Stimulated activated CD4-positive, alpha-beta T cell treated with anti-CD3 and anti-CD28 coated beads, Interleukin-1b, Interleukin-23, amount 100 ng/mL, for 48 hours (primary cell): ENCODE results near the gene SLC22A2.

Experiments used
- DNase-seq: peaks from one replicate; pipeline ENCODE4 v3.0.0-alpha.2; 2020

Gene SLC22A2

DNA sequence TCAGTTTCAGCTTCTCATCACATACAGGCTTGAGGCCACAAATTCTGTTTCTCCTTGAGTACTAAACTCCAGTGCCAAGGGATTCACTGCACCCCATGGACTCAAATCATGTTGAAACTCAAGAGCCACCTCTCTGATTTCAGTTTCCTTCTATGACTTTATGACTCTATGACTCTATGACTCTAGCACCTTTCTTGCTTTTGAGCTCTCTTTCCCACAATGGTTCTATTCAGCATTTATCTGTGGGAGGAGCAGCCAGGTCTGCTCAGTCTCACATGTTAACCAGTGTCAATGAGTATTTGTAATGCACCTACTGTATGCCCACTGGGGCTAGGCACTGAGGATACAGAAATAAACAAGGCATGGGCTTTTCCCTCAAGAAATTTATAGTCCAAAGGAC, 14.6 kb upstream of the SLC22A2 start:
- DNase-seq = no peak

- DNase-seq = no peak
These were observed 14.1 kb upstream of the SLC22A2 start for GRCh38 chr6:160272707-160273106.

- no peak for DNase-seq
These were observed 11.7 kb upstream of the SLC22A2 start for GRCh38 chr6:160270347-160270746.

DNA sequence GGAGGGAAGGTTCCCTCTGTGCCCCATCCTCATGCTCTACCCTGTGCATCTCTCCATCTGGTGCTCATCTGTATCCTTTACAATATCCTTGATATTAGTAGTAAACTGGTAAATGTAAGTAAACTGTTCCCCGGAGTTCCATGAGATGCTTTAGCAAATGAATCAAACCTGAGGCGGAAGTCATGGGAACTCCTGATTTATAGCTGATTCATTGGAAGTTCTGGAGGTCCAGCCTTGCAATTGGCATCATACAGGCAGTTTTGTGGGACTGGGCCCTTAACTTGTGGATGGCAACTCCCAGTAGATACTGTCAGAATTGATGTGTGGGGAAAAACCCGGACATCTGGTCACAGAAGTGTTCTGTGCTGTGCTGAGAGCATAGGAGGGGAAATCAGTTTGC, 11.2 kb upstream of the SLC22A2 start:
- no peak for DNase-seq

DNA sequence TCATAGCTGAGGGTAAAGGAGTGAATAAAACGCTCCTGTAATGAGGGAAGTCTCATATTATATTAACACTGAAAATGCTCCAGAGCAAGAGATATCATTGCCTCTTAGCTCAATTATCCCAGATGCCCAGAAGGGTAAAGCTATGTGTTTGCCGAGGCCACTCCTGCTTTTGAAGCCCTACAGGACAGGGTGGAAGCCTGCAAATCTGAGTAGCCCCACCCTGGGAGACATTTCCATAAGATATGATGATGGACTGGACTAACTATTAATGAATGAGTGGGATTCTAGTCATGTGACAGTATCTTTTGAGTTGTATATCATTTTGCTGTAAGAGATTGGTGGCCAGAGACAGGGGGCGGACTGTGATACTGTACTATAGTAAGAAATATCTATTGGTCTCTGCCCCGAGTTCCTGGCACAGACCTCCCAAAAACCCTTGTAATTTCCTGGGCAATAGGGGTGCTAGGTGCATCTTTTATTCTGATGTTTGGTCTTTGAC, 10.5 kb upstream of the SLC22A2 start:
- no peak for DNase-seq

- no peak for DNase-seq
These were observed 8.5 kb upstream of the SLC22A2 start for GRCh38 chr6:160267102-160267501.

GRCh38 chr6:160265869-160266476, 7.4 kb upstream of the SLC22A2 start:
- DNase-seq = no peak

- no peak for DNase-seq
These were observed 5.5 kb upstream of the SLC22A2 start for GRCh38 chr6:160264061-160264612.

GRCh38 chr6:160263196-160263939, 4.7 kb upstream of the SLC22A2 start:
- DNase-seq = no peak

DNA sequence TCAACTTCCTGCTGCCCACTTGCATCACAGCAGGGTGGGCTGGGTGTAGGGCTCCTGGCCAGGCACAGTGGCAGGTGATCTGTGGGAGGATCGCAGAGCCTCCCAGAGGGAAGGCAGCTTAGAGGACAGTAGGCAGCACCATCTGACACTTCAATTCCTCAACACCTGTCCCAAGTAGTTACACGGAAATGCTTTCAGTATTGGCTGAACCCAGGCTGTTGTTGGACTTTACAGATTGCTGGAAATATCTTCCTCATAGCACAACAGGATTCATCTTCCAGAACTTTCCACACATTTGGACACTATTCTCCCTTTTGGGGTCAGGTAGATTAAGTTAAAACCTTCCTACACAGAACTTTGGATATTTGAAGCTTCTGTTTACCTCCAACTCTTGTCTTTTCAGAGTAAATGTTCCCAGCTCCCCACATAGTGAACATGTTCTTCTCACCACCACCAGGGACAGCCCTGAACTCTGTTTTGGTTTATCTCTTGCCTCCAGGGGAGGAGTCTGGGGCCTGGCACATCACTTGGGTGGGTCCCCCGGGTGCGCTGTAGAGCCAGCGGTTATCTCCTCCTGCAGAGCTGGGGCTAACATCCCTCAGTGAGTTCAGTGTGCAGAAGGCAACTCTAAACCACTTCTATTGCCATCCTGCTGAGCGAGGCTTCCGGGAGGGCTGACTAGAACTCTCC, 3.5 kb upstream of the SLC22A2 start:
- no peak for DNase-seq

DNA sequence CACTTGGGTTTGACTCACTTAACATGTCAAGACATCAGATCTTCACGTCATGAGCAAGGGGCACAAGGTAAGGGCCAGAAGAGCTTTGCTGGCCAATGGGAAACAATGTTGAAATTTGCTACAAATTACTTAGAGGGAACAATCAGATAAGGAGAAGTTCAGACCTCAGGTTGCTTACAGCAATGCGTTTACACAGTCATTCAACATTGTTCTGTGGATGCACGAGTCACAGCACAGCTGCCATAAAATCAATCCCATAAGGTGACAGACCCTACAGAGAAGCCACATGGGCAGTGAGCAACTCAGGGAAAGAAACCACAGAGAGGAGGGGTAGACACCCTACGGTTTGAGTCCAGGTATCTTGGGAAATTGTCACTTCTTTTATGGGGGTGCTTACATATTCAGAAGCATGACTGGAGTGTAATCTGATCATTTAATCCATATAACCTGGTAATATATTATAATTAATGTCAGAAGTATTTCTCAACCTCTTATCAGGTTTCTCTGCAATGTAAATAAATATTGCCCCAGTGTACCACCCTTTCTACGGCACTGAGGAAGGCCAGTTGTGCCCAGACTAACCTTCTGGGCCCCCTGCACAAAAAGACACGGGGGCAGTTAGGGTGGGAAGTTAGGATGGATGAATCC, 2.3 kb upstream of the SLC22A2 start:
- no peak for DNase-seq

DNA sequence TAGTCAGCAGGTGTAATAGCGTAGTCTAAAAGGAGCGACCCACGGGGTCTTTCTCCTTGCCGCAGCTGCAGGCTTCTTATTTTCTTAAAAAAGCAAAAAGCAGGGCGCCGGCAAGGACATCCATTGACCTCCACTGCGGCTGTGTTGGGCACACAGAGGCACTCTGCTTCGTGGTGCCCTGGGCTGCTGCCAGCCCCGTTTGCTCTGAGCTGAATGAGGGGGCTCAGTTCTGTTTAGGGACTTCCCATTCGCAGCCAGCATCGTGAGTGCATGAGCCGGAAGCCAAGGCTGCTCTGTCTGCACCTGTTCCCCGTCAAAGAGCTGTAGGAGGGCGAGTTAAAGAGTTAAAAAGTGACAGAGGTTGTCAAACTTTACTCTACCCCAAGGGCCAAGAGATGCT, 1.7 kb upstream of the SLC22A2 start:
- DNase-seq = no peak

GRCh38 chr6:160259598-160259997, 977 bp upstream of the SLC22A2 start:
- no peak for DNase-seq

- DNase-seq = no peak
These were observed 463 bp upstream of the SLC22A2 start for GRCh38 chr6:160259143-160259425.

- DNase-seq = no peak
These were observed 2.2 kb downstream of the SLC22A2 start for GRCh38 chr6:160256445-160256844.

DNA sequence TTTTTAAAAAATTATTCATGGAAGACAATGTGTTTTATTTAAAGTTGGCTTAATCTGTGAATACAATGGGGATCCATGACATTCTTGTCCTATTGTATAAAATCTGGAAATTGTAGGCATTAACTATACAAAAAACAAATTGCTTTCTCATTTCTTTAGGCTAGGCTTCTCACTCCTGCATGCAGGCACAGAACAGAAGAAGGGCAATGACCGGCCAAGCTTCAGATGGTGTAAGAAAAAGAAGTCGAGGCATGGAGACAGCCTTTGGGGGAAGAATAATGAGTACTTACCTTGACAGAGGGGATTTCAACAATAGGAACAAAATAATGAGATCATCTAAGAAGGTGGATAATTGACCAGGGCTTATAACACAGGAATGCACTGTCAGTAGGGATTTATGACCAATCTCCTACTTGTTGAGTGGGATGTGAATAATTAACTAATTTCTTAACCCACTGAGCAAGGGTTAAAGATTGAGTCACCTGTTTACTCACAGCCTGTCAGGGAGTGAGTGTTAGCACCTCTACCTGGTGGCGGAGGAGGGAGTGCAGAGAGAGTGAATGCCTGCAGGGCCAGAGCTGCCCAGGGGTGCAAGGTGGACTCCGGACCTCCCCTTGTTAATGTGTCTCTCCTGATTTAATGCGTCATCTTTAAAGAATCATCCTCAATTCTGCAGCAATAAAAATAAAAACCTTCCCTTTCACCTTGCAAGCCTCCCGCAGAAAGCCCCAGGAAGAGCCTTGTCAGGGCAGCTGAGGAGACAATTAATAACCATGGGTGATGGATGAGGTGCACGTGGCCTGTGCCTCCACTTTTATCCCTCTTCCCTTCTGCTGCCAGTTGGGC, 3.9 kb downstream of the SLC22A2 start:
- DNase-seq = no peak

GRCh38 chr6:160253714-160254113, 4.9 kb downstream of the SLC22A2 start:
- no peak for DNase-seq

DNA sequence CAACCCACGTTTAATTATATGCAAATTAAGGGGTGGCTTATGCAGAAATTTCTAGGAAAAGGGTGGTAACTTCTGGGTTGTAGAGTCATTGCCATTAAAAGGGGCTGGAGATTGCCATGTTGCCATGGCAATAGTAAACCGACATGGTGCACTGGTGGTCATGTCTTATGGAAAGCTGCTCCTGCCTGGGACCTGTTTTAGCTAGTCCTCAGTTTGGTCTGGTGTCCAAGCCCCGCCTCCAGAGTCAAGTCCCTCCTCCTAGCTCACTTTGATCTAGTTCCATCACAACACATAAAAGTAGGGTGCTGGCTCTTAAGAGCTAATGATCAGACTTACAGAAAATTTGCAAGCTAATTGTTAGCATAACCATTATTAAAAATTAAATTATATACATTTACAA, 5.3 kb downstream of the SLC22A2 start:
- no peak for DNase-seq

GRCh38 chr6:160252073-160252813, 6.4 kb downstream of the SLC22A2 start:
- no peak for DNase-seq

GRCh38 chr6:160249671-160250070, 8.9 kb downstream of the SLC22A2 start:
- no peak for DNase-seq

- DNase-seq = no peak
These were observed 10.1 kb downstream of the SLC22A2 start for GRCh38 chr6:160248538-160248937.

GRCh38 chr6:160247457-160247883, 11.2 kb downstream of the SLC22A2 start:
- DNase-seq = no peak
